Raji (cell line): ENCODE data around the gene C19orf85.

Experiments
- POLR2A ChIP-seq: IDR thresholded peaks from 2 replicates; pipeline ENCODE4 v1.6.1; 2011; ENCODE audit warnings: low read depth, low read length, control low read depth; ENCODE audit not compliant: insufficient read depth

The C19orf85 gene

GRCh38 chr19:55443824-55444480 lies 20.6 kb downstream of the C19orf85 start:
- TF ChIP-seq POLR2A, result no peak

- TF ChIP-seq POLR2A, result no peak
Measured at GRCh38 chr19:55443045-55443823, 21.3 kb downstream of the C19orf85 start, which contains the start of gene SHISA7. TSS of gene SHISA7 (minus strand) at chr19:55443300. CDS start at chr19:55442863, 437 bp downstream.

DNA sequence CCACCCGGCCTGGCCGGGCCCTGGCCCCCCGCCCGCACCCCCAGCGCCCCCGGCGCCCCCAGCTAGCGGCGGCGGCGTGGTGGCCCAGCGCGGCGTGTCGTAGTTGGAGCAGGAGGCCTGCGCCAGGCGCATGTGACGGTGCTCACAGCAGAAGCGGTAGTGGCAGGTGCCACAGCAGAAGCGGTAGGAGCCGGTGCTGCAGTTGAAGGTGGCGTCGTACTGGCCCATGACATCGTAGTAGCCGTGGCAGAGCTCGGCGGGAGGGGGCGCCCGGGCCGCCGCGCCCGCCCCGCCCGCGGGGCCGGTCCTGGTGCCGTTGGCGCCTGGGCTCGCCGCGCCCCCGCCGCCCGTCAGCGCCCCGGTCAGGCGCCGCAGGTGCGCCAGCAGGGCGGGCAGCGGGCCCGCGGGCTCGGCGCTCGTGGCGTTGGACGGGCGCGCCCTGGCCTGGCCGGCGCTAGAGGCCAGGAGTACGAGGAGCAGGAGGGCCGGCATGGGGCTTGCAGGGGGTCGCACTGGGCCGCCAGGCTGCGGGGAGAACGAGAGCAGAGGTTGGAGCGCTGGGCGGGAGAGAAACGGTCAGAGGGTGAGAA lies 22.1 kb downstream of the C19orf85 start:
- TF ChIP-seq POLR2A, result no peak

DNA sequence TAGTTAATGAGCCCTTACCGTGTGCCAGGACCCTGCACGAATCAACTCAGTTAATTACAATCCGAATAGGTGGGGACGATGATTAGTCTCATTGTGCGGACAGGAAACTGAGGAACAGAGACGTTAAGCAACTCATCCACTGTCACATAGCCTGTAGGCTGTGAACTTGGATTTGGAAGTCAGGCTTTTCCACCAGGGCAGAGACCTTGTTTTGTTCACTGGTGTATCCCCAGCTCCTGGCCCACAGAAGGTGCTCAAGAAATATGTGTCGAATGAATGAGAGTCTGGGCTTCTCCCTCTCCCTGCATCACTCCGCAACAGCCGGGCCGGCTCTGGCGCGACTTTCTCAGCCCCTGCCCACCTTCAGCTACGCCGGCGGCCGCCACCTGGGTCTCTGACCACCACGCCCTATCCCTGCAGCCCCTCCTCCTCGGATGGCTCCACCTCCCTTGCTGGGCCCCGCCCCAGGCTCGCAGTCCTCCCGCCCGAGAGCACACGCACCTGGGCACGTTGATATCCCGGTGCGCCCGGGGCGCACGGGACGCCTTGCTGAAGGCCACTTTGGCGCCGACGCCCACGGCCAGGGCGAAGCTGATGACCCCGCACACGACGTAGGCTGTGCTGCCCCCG lies 22.7 kb downstream of the C19orf85 start:
- TF ChIP-seq POLR2A, result no peak

- no peak for TF ChIP-seq POLR2A
Measured at GRCh38 chr19:55441319-55441691, 23.2 kb downstream of the C19orf85 start.

DNA sequence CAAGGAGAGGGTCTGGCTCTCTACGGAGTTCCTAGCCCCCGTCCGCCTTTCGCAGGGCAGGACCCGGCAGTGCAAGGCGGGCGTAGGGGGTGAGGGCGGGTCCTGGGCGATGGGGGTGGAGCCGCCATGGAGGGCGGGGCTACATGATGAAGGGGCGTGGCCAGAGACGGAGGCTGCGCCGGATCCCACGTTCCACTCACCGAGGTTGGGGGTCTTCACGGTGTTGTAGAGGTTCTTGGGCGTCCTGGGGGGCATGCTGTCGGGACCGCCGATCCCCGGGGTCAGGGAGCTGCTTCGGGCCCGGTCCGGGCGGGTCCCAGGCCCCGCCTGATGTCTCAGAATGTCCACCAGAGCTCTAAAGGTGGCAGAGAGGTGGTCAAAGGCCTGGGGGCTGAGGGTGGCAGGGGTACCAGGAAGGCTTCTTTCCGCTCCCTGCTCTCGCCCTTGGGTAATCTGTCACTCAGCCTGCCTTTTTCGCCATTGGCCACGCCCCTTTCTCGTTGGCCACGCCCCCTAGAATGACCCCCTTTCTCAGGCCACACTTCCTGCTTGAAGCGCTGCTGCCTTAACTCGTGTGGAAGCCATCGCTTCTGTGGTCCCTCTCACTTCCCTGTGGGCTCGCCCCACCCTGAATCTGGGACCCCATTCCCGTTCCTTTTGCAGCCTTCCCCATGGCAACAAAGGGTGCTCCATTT lies 24.0 kb downstream of the C19orf85 start:
- TF ChIP-seq POLR2A, result no peak

GRCh38 chr19:55439052-55439451 lies 25.5 kb downstream of the C19orf85 start:
- no peak for TF ChIP-seq POLR2A

DNA sequence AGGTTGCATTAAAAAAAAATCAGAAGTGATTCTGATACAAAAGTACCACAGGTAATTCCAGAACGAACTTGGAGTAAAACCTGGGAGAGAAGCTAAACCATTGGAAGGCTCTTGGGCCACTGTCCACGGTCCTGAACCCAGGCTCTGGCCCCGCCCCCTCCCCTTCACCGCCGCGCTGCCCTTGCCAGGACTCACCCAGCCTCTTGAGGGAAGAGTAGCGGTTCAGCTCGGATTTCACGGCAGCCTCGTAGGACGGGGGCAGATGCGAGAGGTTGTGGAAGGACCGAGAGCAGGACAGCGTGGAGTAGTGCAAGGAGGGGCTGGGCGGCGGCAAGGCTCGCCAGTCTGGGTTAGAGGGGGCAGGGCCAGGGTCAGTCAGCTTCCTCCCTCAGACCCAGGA lies 27.1 kb downstream of the C19orf85 start:
- TF ChIP-seq POLR2A, result no peak

- TF ChIP-seq POLR2A, result no peak
Measured at GRCh38 chr19:55436847-55437246, 27.7 kb downstream of the C19orf85 start.

DNA sequence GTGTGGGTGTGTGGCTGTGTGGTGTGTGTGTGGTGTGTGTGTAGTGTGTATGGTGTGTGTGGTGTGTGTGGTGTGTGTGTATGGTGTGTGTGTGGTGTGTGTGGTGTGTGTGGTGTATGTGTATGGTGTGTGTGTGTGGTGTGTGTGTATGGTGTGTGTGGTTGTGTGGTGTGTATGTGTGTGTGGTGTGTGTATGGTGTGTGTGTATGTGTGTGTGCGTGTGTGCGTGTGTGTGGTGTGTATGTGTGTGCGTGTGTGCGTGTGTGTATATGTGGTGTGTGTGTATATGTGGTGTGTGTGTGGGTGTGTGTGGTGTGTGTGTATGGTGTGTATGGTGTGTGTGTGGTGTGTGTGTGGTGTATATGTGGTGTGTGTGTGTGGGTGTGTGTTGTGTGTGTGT lies 29.5 kb downstream of the C19orf85 start:
- no peak for TF ChIP-seq POLR2A

DNA sequence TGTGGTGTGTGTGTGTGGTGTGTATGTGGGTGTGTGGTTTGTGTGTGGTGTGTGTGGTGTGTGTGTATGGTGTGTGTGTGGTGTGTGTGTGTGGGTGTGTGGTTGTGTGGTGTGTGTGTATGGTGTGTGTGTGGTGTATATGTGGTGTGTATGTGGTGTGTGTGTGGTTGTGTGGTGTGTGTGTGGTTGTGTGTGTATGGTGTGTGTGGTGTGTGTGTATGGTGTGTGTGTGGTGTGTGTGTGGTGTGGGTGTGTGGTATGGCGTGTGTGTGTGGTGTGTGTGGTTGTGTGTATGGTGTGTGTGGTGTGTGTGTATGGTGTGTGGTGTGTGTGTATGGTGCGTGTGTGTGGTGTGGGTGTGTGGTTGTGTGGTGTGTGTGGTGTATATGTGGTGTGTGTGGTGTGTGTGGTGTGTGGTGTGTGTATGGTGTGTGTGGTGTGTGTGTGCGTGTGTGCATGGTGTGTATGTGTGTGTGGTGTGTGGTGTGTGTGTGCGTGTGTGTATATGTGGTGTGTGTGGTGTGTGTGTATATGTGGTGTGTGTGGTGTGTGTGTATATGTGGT lies 30.1 kb downstream of the C19orf85 start:
- no peak for TF ChIP-seq POLR2A

DNA sequence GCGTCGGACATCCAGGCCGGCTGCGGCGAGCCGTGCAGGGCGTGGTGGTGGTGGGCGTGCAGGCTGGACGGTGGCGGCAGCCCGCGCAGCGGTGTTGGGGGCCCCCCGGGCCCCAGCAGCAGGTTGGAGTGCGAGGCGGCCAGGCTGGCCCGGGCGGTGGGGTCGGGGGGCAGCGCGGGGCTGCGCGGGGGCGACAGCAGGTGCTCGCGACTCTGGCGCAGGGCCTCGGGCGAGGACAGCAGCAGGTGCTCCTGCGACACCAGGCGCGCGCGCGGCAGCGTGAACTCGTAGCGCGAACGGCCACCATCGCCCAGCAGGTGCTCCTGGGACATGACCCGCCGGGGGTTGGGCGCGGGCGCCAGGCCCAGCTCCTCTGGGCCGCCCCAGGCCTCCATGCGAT lies 31.3 kb downstream of the C19orf85 start:
- no peak for TF ChIP-seq POLR2A

GRCh38 chr19:55432241-55432959 lies 32.2 kb downstream of the C19orf85 start:
- no peak for TF ChIP-seq POLR2A

GRCh38 chr19:55431183-55431582 lies 33.4 kb downstream of the C19orf85 start:
- TF ChIP-seq POLR2A, result no peak
